HCT116 (cell line): Measurements from ENCODE around the gene LPAR3. TPM values are rescaled to one million over a fixed set of nuclear protein-coding genes. Genes with fewer than 3 reads are reported as not detected.

ENCODE experiments used
- ATAC-seq: fragments of 200-7000 bp; cut with Tn5 transposase; 2 replicates; pipeline ENCODE4 v1.9.1; 2020; ENCODE audit warnings: mild to moderate bottlenecking, moderate library complexity
- BruUV-seq: library from RNA; stranded (reverse); fragments of 400-500 nt; replicated peaks from 2 replicates; lab custom pipeline; 2021; lab: Mats Ljungman, UMichigan
- CTCF ChIA-PET: fragments of 300-600 bp; sonication (Branson Sonifier 250); formaldehyde crosslinking; loops from one replicate; lab custom pipeline; 2021; ENCODE audit warnings: antibody characterized with exemption; lab: Charles Lee
- POLR2A ChIA-PET: fragments of 300-600, 350-600 bp; sonication (Branson Sonifier 250); formaldehyde crosslinking; loops from one replicate; lab custom pipeline; 2021; ENCODE audit warnings: antibody characterized with exemption; lab: Charles Lee
- RAD21 ChIA-PET, 2 experiments: fragments of 300-600 bp; sonication (Branson Sonifier 250); formaldehyde crosslinking; loops; one replicate each; lab custom pipeline; 2023; ENCODE audit warnings: low total read pairs in 2 of 2; ENCODE audit not compliant: uncharacterized antibody in 2 of 2, unreplicated experiment in 2 of 2, low non-redundant PET in 1 of 2; lab: Charles Lee
- DNase-seq: peaks from one replicate; pipeline ENCODE4 v3.0.0-alpha.2; 2010; ENCODE audit warnings: low read depth, low spot score
- H2AFZ ChIP-seq: fragments of 200-600 bp; shearing (Covaris generic), sonication (generic); 2 replicates; pipeline ENCODE4 v1.6.1; 2017; ENCODE audit warnings: low read depth, mixed run types, mixed read lengths, antibody characterized with exemption, low read length; ENCODE audit not compliant: poor library complexity, severe bottlenecking
- H3K27ac ChIP-seq: 2 replicates; pipeline ENCODE4 v1.5.1; 2012; ENCODE audit warnings: low read depth, low read length
- H3K27me3 ChIP-seq: fragments of 200-600 bp; sonication (generic); 2 replicates; pipeline ENCODE4 v1.6.1; 2016; ENCODE audit warnings: mixed run types, low read length, mixed read lengths; ENCODE audit not compliant: insufficient read depth
- H3K36me3 ChIP-seq, 2 experiments: fragments of 200-500 bp in 1 of 2; fragments of 200-600 bp in 1 of 2; sonication (Bioruptor generic) in 1 of 2; sonication (generic) in 1 of 2; 2 replicates each; pipeline versions ENCODE4 v1.5.1 to v1.6.1; 2014 to 2016; ENCODE audit warnings: low read length in 2 of 2, inconsistent platforms in 1 of 2, mixed read lengths in 1 of 2, mixed run types in 1 of 2; ENCODE audit not compliant: insufficient read depth in 2 of 2, control insufficient read depth in 1 of 2
- H3K4me1 ChIP-seq, 2 experiments: fragments of 200-600 bp in 1 of 2; sonication (generic) in 1 of 2; 2 replicates each; pipeline versions ENCODE4 v1.5.1 to v1.6.1; 2012 to 2017; ENCODE audit warnings: low read length in 2 of 2, inconsistent platforms in 1 of 2, mild to moderate bottlenecking in 1 of 2, mixed read lengths in 1 of 2, mixed run types in 1 of 2, moderate library complexity in 1 of 2; ENCODE audit not compliant: insufficient read depth in 2 of 2, control insufficient read depth in 1 of 2
- H3K4me2 ChIP-seq: fragments of 200-600 bp; sonication (generic); 2 replicates; pipeline ENCODE4 v1.6.1; 2017; ENCODE audit warnings: mixed run types, low read length, mixed read lengths
- H3K4me3 ChIP-seq, 2 experiments: fragments of 200-600 bp in 1 of 2; sonication (generic) in 1 of 2; replicated peaks in 1 of 2; 2 replicates each; pipeline ENCODE4 v1.5.1; 2011 to 2016; ENCODE audit warnings: low read length in 2 of 2, control low read depth in 1 of 2, low read depth in 1 of 2, mild to moderate bottlenecking in 1 of 2, mixed read lengths in 1 of 2, mixed run types in 1 of 2
- H3K79me2 ChIP-seq: fragments of 200-600 bp; sonication (generic); 2 replicates; pipeline ENCODE4 v1.6.1; 2017; ENCODE audit warnings: mild to moderate bottlenecking, mixed run types, low read length, moderate library complexity, mixed read lengths; ENCODE audit not compliant: insufficient read depth
- H3K9ac ChIP-seq: fragments of 200-600 bp; sonication (generic); 2 replicates; pipeline ENCODE4 v1.6.1; 2016; ENCODE audit warnings: low read length, mixed read lengths
- H3K9me2 ChIP-seq: fragments of 200-600 bp; sonication (generic), shearing (Covaris generic); 2 replicates; pipeline ENCODE4 v1.6.1; 2017; ENCODE audit warnings: mixed run types, mild to moderate bottlenecking, moderate library complexity; ENCODE audit not compliant: insufficient read depth
- H3K9me3 ChIP-seq, 2 experiments: fragments of 200-500 bp in 1 of 2; fragments of 200-600 bp in 1 of 2; sonication (Bioruptor generic) in 1 of 2; sonication (generic) in 1 of 2; 2 replicates each; pipeline ENCODE4 v1.6.1; 2014 to 2017; ENCODE audit warnings: low read length in 2 of 2, mixed read lengths in 2 of 2, inconsistent platforms in 1 of 2, low read depth in 1 of 2, mild to moderate bottlenecking in 1 of 2, mixed run types in 1 of 2, moderate library complexity in 1 of 2; ENCODE audit not compliant: control insufficient read depth in 1 of 2, insufficient read depth in 1 of 2
- H4K20me1 ChIP-seq: fragments of 200-600 bp; sonication (generic), shearing (Covaris generic); 2 replicates; pipeline ENCODE4 v1.6.1; 2017; ENCODE audit warnings: mixed run types, mild to moderate bottlenecking, moderate library complexity; ENCODE audit not compliant: insufficient read depth
- ATF3 ChIP-seq: IDR thresholded peaks from 2 replicates; pipeline ENCODE4 v1.6.1; 2012
- CBX3 ChIP-seq: IDR thresholded peaks from 2 replicates; pipeline ENCODE4 v1.6.1; 2012; ENCODE audit warnings: low read depth
- EGR1 ChIP-seq: IDR thresholded peaks from 2 replicates; pipeline ENCODE4 v1.6.1; 2012; ENCODE audit warnings: low read depth
- EZH2 ChIP-seq: fragments of 200-600 bp; sonication (generic); IDR thresholded peaks from 2 replicates; pipeline ENCODE4 v1.6.1; 2017; ENCODE audit warnings: antibody characterized with exemption, mixed run types
- FOSL1 ChIP-seq: IDR thresholded peaks from 2 replicates; pipeline ENCODE4 v1.6.1; 2012; ENCODE audit warnings: low read depth
- POLR2AphosphoS5 ChIP-seq: IDR thresholded peaks from 2 replicates; pipeline ENCODE4 v1.6.1; 2011; ENCODE audit warnings: mild to moderate bottlenecking, low read depth, low read length, moderate library complexity
- REST ChIP-seq: IDR thresholded peaks from 2 replicates; pipeline ENCODE4 v1.6.1; 2012; ENCODE audit warnings: low read depth
- SP1 ChIP-seq: IDR thresholded peaks from 2 replicates; pipeline ENCODE4 v1.6.1; 2012; ENCODE audit warnings: low read depth
- SRF ChIP-seq: IDR thresholded peaks from 2 replicates; pipeline ENCODE4 v1.6.1; 2012; ENCODE audit warnings: low read depth
- ZFX ChIP-seq: fragments of 450-650 bp; IDR thresholded peaks from 2 replicates; pipeline ENCODE4 v1.6.1; 2017
- ZNF274 ChIP-seq: fragments of 200-500 bp; sonication (Bioruptor generic); IDR thresholded peaks from 2 replicates; pipeline ENCODE4 v1.6.1; 2014; ENCODE audit warnings: mild to moderate bottlenecking, low read depth, low read length, inconsistent platforms
- intact Hi-C: fragments of 100-400 bp; cut with micrococcal nuclease; formaldehyde crosslinking; loops from 2 replicates; pipeline ENCODE4 v1.10.0; 2022
- total RNA-seq: library from RNA; stranded (reverse); gene quantifications from one replicate; pipeline ENCODE4 v1.2.1, GENCODE V29; 2021; ENCODE audit not compliant: unreplicated experiment
- TF ChIP-seq, protein P1 (sequence below): IDR thresholded peaks from 2 replicates; pipeline ENCODE4 v1.6.1; 2012

The LPAR3 gene
- total RNA-seq, 1 experiment from 2014 or later: 27.2 TPM

DNA sequence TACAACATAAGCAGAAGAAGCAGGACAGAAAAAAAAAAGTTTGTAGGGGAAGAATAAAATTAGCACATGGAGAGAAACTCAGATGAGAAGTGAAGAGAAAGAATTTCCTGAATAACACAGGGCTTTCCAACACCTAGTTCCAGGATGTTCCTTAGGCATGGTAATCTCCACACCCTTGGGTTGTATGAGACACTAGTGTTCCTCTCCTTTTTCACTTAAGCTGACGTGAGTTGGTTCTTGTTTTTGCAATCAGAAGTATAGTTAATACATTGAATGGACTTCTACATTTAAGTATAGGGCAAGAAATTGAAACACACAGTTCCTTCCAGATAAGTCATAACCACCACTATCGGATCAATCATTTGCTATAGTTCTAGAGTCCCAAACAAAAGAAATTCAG lies 51.0 kb downstream of the LPAR3 start:
- Histone ChIP-seq H2AFZ (no peak overlapping the region), H3K4me3 (no peak overlapping the region), H3K4me2 (no peak overlapping the region)

More for the DNA sequence above, 51.0 kb downstream of the LPAR3 start:
- RAD21 ChIA-PET: no interaction called here
- Histone ChIP-seq H3K9me2 (no peaks in the 10 kb centered on the region), H3K27ac (no peak overlapping the region), H3K27me3 (no peaks in the 10 kb centered on the region), H3K79me2 (peaks cover 15% of the 10 kb centered on the region; the same call in 1 of the 2 replicates), H3K4me1 (peaks cover 2 to 6% of the 10 kb centered on the region in 2 experiments; a peak in 3 of 4 replicates), H3K9ac (no peak overlapping the region), H3K36me3 (no peaks in the 10 kb centered on the region), H4K20me1 (no peaks in the 10 kb centered on the region), H3K9me3 (no peaks in the 10 kb centered on the region)
- no peak for ATAC-seq
- CTCF ChIA-PET: no interaction called here
- BruUV-seq: no TSS peak
- TF ChIP-seq EZH2 (no peak), EGR1 (no peak), CBX3 (no peak), FOSL1 (no peak), SP1 (no peak), SRF (no peak), ZNF274 (no peak), ZFX (no peak), POLR2AphosphoS5 (no peak), REST (no peak), ATF3 (no peak)
- TF ChIP-seq, protein P1, sequence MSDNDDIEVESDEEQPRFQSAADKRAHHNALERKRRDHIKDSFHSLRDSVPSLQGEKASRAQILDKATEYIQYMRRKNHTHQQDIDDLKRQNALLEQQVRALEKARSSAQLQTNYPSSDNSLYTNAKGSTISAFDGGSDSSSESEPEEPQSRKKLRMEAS: no peak
- POLR2A ChIA-PET: no interaction called here
- no peak for DNase-seq
- intact Hi-C loops: no loop called here
